GM06990 (cell line): ENCODE data around the gene CALCB.
"Not testable (repeated sequence)": the region's sequence is repeated elsewhere in the genome, so short reads cannot be mapped to it uniquely, and the experiment has no call there.

Source experiments
- DNase-seq: peaks from one replicate; pipeline ENCODE4 v3.0.0-alpha.2; 2011; ENCODE audit not compliant: insufficient read length; ENCODE audit errors: extremely low read depth
- H3K27me3 ChIP-seq: replicated peaks from 2 replicates; pipeline ENCODE4 v1.6.0; 2011; ENCODE audit warnings: low read length; ENCODE audit not compliant: control insufficient read depth, insufficient read depth
- H3K36me3 ChIP-seq: 2 replicates; pipeline ENCODE4 v1.5.1; 2011; ENCODE audit warnings: low read length; ENCODE audit not compliant: control insufficient read depth, insufficient read depth
- H3K4me3 ChIP-seq: replicated peaks from 2 replicates; pipeline ENCODE4 v1.5.1; 2011; ENCODE audit warnings: low read depth, mild to moderate bottlenecking, control low read depth, low read length
- CTCF ChIP-seq: IDR thresholded peaks from 2 replicates; pipeline ENCODE4 v1.5.1; 2011; ENCODE audit warnings: low read length, control low read depth, mild to moderate bottlenecking, inconsistent platforms; ENCODE audit not compliant: insufficient read depth, poor library complexity, severe bottlenecking

Gene CALCB

GRCh38 chr11:15035283-15035682 is 38.1 kb upstream of the CALCB start:
- H3K27me3 ChIP-seq = no peaks in the 10 kb centered on the region
- no peak for TF ChIP-seq CTCF
- no peak overlapping the region for H3K4me3 ChIP-seq
- no peak for DNase-seq
- H3K36me3 ChIP-seq = no peaks in the 10 kb centered on the region

- H3K4me3 ChIP-seq = no peak overlapping the region
- no peaks in the 10 kb centered on the region for H3K27me3 ChIP-seq
- DNase-seq = no peak
- H3K36me3 ChIP-seq = no peaks in the 10 kb centered on the region
- no peak for TF ChIP-seq CTCF
Measured at GRCh38 chr11:15038963-15039362, 34.4 kb upstream of the CALCB start.

GRCh38 chr11:15045209-15045608 is 28.2 kb upstream of the CALCB start:
- no peak for DNase-seq
- Histone ChIP-seq H3K36me3 (no peaks in the 10 kb centered on the region), H3K27me3 (no peaks in the 10 kb centered on the region), H3K4me3 (no peak overlapping the region)
- TF ChIP-seq CTCF = no peak

GRCh38 chr11:15045891-15046290 is 27.5 kb upstream of the CALCB start:
- no peak for DNase-seq
- no peaks in the 10 kb centered on the region for H3K27me3 ChIP-seq
- H3K36me3 ChIP-seq = no peaks in the 10 kb centered on the region
- no peak overlapping the region for H3K4me3 ChIP-seq
- TF ChIP-seq CTCF = no peak

- not testable (repeated sequence) for H3K36me3 ChIP-seq, DNase-seq, H3K27me3 ChIP-seq, H3K4me3 ChIP-seq
Measured at GRCh38 chr11:15046673-15047072, 26.7 kb upstream of the CALCB start.

GRCh38 chr11:15048616-15049015 is 24.8 kb upstream of the CALCB start:
- H3K27me3 ChIP-seq = no peaks in the 10 kb centered on the region
- no peak for TF ChIP-seq CTCF
- DNase-seq = no peak

More at GRCh38 chr11:15048616-15049015, 24.8 kb upstream of the CALCB start:
- no peaks in the 10 kb centered on the region for H3K36me3 ChIP-seq
- H3K4me3 ChIP-seq = no peak overlapping the region
